ENCODE measurements around the gene CROCC2.

DNA sequence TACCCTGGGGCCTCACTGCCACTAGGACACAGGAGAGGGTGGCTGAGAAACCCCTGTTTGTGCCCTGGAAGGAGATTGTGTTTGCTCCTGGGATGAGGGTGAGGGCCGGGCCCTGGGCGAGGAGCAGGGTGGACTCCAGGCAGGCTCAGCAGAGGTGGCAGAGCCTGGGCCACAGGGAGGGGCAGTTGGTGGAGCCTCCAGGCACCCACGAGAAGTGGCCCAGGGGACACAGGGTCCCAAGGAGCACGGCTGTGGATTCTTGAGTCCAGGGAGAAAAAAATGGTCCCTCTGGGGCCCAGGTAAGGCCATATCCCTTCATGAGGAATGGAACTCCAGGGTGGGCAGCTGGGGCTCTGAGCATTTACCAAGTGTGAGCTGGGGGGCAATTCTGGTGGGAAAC lies 18.5 kb upstream of the CROCC2 start:
- TF ChIP-seq, protein P1, sequence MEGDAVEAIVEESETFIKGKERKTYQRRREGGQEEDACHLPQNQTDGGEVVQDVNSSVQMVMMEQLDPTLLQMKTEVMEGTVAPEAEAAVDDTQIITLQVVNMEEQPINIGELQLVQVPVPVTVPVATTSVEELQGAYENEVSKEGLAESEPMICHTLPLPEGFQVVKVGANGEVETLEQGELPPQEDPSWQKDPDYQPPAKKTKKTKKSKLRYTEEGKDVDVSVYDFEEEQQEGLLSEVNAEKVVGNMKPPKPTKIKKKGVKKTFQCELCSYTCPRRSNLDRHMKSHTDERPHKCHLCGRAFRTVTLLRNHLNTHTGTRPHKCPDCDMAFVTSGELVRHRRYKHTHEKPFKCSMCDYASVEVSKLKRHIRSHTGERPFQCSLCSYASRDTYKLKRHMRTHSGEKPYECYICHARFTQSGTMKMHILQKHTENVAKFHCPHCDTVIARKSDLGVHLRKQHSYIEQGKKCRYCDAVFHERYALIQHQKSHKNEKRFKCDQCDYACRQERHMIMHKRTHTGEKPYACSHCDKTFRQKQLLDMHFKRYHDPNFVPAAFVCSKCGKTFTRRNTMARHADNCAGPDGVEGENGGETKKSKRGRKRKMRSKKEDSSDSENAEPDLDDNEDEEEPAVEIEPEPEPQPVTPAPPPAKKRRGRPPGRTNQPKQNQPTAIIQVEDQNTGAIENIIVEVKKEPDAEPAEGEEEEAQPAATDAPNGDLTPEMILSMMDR (IDR thresholded peaks at IDR 0.05) = no peak
- TF ChIP-seq POLR2A (IDR thresholded peaks at IDR 0.05) = no peak
